AG09319 (cell line): ENCODE measurements around the gene THBS2.

Source experiments
- DNase-seq: peaks from one replicate; pipeline ENCODE4 v3.0.0-alpha.2; 2010; ENCODE audit warnings: low read depth; ENCODE audit errors: extremely low read depth
- TF ChIP-seq, protein P1 (sequence below): IDR thresholded peaks from 2 replicates; pipeline ENCODE4 v1.5.1; 2011; ENCODE audit warnings: low read depth, mild to moderate bottlenecking, inconsistent platforms, low read length, moderate library complexity

The THBS2 gene

DNA sequence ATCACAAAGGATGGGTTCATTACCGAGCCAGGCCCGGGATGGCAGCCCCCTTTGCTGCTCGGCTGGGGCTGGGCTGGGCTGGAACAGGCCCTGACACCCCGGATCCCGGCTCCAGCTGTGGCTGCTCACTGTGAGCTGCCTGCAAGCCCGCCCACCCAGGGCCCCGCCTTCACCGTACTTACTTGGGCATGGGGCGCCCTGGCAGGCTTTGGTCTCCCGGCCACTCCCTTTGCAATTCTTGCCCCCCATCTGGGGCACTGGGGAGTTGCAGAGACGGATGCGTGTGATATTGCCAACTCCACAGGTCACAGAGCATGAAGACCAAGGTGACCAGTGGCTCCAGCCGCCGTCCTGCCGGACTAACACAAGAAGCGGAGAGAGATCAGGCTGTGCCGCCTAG, 16.7 kb downstream of the THBS2 start:
- TF ChIP-seq, protein P1, sequence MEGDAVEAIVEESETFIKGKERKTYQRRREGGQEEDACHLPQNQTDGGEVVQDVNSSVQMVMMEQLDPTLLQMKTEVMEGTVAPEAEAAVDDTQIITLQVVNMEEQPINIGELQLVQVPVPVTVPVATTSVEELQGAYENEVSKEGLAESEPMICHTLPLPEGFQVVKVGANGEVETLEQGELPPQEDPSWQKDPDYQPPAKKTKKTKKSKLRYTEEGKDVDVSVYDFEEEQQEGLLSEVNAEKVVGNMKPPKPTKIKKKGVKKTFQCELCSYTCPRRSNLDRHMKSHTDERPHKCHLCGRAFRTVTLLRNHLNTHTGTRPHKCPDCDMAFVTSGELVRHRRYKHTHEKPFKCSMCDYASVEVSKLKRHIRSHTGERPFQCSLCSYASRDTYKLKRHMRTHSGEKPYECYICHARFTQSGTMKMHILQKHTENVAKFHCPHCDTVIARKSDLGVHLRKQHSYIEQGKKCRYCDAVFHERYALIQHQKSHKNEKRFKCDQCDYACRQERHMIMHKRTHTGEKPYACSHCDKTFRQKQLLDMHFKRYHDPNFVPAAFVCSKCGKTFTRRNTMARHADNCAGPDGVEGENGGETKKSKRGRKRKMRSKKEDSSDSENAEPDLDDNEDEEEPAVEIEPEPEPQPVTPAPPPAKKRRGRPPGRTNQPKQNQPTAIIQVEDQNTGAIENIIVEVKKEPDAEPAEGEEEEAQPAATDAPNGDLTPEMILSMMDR, result no peak
- no peak for DNase-seq

DNA sequence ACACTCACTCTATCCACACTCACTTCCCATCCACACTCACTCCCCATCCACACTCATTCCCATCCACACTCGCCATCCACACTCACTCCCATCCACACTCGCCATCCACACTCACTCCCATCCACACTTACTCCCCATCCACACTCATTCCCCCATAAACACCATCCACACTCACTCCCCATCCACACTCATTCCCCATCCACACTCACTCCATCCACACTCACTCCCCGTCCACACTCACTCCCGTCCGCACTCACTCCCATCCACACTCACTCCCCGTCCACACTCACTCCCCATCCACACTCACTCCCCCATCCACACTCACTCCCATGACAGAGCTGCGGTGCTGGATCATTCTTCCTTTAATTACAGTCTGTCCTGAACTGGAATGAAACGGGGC, 17.1 kb downstream of the THBS2 start:
- TF ChIP-seq, protein P1, result no peak
- DNase-seq, result no peak

DNA sequence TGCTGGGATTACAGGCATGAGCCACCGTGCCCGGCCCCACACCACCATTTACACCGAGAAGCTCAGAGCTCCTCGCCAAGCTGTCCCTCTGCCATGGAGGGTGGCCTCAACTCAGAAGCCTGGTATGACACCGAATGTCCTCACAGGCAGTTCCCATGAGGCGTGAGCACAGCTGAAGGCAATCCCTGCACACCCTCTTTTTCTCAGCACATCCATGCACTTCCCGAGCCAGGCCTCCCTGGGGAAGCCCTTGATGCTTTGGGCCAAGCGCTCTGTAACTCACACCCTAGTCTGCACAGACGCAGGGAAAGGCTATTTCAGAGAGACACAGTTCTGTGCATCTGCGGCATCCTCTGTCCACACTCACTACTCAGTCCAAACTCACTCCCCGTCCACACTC, 18.4 kb downstream of the THBS2 start:
- TF ChIP-seq, protein P1, result no peak
- no peak for DNase-seq

DNA sequence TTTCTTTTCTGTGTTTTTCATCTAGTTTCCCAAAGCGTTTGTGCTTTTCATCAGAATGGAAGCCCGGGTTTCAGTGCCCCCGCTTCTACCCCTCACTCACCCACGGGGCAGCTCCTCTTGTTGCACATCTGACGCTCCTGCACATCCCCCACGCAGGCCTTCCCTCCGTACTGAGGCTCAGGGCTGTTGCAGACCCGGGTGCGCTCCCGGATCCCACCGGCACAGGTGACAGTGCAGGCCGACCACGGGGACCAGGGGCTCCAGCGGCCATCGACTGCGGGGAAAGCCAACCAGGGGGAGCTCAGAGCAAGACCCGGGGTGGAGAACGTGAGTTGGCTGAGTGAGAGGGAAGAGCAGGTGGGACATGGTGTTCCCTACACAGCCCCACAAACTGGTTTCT, 19.0 kb downstream of the THBS2 start:
- DNase-seq, result no peak
- TF ChIP-seq, protein P1, result no peak

DNA sequence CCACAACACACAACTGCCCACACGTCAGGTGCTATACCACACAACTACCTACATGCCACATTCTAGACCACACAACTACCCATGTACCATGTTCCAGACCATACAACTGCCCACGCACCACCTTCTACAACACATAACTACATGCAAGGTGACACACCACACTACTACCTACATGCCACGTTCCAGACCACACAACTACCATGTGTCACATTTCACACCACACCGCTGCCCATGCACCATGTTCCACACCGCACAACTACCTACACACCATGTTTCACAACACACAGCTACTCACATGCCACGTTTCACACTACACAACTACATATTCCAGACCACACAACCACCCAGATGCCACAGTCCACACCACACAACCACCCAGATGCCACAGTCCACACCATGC, 19.8 kb downstream of the THBS2 start:
- TF ChIP-seq, protein P1, result no peak
- DNase-seq, result no peak

DNA sequence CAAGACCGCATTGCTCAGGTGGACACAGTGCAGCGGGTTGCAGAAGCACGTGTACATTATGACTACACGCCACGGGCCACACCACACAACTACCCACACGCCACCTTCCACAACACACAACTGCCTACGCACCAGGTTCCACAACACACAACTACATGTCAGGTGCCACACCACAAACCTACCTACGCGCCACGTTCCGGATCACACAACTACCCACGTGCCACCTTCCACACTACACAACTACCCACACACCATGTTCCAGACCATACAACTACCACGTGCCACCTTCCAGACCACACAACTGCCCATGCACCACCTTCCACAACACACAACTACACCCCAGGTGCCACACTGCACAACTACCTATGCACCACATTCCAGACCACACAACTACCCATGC, 20.5 kb downstream of the THBS2 start:
- no peak for DNase-seq
- TF ChIP-seq, protein P1, result no peak

DNA sequence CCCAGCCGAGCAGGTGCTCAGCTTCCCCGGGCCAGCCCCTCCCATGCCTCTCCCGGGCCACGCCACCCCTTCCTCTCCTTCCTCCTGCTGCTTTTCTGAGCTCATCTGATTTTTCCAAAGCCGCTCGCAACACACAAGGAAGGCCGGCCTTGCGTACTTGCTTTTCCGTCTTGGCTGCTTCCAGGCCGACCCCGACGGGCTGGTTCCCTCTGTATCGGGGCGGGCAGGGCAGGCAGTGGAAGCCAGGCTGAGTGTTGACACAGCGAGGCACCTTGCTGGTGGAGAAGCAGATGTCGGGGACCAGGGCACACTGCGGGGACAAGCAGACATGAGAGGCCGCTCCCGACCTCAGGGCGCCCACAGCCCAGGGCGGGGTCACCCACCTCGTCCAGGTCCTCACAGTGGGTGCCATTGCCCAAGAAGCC, 21.1 kb downstream of the THBS2 start:
- no peak for DNase-seq
- TF ChIP-seq, protein P1, result no peak
